H54 (cell line): Measurements from ENCODE around the gene GRIP1.
"Not testable (repeated sequence)": the region's sequence is repeated elsewhere in the genome, so short reads cannot be mapped to it uniquely, and the experiment has no call there.

Experiments used
- DNase-seq: peaks from one replicate; pipeline ENCODE4 v3.0.0; 2011; ENCODE audit warnings: low spot score, mixed read lengths; ENCODE audit not compliant: insufficient read length
- FAIRE-seq: peaks from 3 replicates; lab custom pipeline; 2011; peaks lifted over from hg19 to GRCh38; lab: Jason Lieb, UNC
- POLR2A ChIP-seq: IDR thresholded peaks from 2 replicates; pipeline ENCODE4 v1.6.1; 2011; ENCODE audit warnings: low read depth, mild to moderate bottlenecking, low read length

Gene GRIP1

DNA sequence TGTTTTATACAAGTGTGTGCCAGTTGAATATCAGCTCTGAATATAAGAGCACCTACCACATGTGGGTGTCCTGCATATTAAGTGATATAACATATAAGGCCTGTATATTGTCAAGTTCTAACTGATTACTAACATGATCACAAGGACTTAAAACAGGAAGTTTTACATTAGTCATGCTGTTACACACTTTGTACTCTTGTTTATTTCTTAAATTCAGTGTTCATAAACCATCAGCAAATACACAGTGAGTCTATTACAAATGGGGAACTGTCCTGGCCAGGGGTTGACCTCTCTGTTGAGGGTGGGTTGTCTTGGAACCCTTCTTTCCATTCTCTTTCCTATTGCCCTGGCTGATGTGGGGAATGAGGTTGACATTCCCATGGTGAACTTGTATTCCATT is 357.4 kb downstream of the GRIP1 start:
- FAIRE-seq (peak; percentile 82), DNase-seq (no peak)
- TF ChIP-seq POLR2A: no peak

DNA sequence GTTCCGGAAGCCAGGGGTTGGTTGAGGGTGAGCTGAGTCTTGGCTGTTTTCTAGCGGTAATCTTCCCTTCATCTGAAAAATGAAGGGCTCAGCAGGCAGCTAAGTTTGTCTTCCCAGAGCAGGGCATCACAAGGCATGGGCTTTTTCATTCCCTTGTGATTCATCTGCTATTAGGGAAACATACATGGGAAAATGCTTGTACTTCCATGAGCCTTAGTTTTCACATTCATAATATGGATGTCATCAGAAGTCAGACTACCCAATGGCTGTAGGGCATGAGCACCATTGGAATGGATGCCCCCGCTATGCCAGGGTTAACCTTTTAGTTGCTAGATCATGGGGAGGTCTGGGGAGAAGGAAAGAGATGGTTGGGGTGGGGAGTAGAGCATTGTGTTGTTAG is 357.9 kb downstream of the GRIP1 start:
- no peak for TF ChIP-seq POLR2A

DNA sequence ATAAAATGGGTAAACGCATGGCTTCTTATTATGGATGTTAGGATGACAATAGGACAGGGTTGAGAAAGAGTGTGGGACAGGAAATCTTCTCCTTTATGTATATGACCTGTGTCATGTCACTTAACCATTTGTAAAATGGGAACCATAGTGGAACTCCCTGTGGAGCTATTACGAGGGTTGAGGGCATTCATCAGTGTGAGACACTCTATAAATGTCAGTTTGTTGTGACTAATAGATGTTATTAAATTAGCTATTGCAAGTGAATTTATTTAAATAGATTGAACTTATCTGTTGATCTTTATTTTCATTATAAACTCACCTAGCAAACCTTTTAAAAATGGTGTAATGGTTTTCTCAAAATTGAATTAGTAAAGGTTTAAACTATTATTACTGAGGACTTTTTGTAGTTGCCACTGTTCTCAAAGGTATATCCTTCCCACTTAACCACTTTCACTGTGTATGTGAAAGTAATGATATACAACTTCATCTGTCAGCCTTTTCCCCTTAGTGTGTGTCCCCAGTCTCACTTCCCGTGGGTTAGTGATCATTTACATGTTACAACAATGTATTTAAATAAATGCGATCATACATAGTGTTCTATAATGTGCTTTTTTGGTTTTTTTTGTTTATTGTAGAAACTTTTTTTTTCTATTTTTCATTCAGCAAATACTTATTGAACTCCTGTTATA is 359.5 kb downstream of the GRIP1 start:
- FAIRE-seq: peak; percentile 38
- no peak for TF ChIP-seq POLR2A
- DNase-seq: no peak

More for the DNA sequence above, 357.9 kb downstream of the GRIP1 start:
- no peak for DNase-seq
- peak; percentile 64 for FAIRE-seq

DNA sequence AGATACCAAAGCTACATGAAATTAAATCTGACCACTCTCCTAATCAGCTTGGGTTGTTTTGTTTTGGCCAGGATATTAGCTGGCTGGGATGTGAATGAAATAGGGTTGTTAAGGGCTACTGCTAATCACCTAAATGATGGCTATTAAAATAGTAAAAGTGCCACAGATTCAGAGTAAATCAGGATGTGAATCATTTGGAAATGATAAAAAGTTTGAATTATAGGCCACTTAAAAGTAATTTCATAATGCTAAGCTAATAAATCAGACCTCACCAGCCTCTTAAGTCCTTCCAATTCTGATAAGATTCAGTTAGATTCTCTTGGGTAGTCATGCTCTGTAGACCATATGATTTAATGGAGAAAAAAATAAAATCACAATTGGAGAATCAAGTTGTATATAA is 364.6 kb downstream of the GRIP1 start:
- TF ChIP-seq POLR2A: no peak
- FAIRE-seq: no peak
- DNase-seq: no peak

DNA sequence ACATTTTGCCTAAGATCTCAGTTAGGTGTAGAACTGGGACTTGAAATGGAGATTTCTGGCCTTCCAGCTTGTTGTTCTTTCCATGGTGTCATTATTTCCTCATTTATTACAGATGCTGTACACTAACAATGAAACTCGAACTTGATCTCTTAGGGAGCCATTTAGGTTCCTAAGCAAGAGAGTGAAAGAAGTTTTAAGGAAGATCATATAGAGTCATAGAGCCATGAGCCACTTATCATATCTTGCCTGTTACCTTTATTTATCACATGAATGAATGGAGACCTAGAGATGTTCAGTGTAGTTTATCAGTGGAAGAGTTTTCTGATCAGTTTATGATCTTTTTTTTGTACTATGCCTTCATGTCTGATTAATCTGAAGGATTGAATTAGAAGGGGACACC is 366.7 kb downstream of the GRIP1 start:
- FAIRE-seq (no peak), DNase-seq (no peak)
- TF ChIP-seq POLR2A: no peak

DNA sequence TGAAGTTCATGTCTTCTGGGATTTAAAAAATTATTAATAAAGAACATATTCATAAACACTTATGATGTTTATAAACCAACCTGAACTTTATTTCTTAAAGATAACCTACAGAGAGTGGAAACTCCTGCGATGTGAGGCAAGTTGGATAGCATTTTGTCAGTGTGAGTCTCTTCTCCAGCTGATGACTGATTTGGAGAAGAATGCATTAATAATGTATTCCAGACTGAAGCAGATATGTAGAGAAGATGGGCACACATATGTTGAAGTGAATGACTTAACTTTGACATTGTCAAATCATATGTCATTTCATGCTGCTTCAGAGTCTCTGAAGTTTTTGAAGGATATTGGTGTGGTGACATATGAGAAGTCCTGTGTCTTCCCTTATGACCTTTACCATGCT is 369.3 kb downstream of the GRIP1 start:
- FAIRE-seq (no peak), DNase-seq (no peak)

DNA sequence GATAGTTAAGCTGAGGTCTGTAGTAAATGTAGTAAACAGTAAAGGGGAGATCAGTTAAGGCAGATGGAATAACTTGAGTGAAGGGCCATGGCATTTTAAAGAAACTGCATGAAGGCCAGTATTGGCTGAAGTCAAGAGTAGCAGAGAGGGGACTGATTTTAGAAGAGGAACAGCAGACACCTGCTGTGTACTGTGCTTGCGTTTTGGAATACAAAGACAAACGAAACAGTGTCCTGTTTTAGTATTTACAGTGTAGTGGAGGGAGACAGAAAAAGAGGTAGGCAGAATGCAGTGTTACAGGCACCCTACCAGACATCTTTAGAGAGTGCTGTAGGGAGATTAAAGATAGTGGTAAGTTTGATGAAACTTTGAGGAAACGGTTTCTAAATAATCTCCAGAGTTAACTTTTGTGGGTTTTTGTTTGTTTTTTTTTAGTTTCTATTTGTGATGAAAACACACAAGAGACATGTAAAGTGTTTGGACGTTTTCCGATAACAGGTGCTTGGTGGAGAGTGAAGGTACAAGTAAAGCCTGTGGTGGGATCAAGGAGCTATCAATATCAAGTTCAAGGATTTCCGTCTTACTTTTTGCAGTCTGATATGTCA is 374.5 kb downstream of the GRIP1 start:
- TF ChIP-seq POLR2A: no peak
- DNase-seq: no peak
- FAIRE-seq: no peak

More for the DNA sequence above, 369.3 kb downstream of the GRIP1 start:
- no peak for TF ChIP-seq POLR2A

DNA sequence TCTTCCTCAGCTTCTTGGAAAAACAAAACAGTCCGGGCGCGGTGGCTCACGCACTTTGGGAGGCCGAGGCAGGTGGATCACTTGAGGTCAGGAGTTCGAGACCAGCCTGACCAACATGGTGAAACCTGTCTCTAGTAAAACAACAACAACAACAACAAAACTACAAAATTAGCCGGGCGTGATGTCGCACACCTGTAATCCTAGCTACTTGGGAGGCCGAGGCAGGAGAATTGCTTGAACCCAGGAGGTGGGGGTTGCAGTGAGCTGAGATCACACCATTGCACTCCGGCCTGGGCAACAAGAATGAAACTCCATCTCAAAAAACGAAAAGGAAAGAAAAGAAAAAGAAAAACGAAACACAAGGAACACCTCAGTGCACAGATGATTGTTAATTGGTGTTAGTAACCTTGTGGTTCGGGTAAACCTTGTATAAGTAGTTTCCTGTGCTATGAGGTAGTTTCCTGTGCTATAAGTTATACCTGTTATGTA is 375.5 kb downstream of the GRIP1 start:
- DNase-seq, FAIRE-seq: not testable (repeated sequence)

DNA sequence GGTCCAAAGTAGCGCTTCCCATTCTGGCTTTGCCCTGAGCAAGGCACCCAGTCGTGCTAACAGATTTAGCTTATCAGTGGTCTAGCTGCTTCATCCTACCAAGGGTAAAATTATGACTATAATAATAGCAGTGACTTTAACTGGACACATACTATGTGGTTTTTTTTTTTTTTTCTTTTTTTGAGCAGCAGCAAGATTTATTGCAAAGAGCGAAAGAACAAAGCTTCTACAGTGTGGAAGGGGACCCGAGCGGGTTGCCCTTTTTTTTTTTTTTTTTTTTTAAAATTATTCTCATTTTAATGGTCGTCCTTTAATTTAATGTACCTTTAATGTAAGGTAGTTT is 376.1 kb downstream of the GRIP1 start:
- DNase-seq: no peak
- TF ChIP-seq POLR2A: no peak
- FAIRE-seq: no peak

DNA sequence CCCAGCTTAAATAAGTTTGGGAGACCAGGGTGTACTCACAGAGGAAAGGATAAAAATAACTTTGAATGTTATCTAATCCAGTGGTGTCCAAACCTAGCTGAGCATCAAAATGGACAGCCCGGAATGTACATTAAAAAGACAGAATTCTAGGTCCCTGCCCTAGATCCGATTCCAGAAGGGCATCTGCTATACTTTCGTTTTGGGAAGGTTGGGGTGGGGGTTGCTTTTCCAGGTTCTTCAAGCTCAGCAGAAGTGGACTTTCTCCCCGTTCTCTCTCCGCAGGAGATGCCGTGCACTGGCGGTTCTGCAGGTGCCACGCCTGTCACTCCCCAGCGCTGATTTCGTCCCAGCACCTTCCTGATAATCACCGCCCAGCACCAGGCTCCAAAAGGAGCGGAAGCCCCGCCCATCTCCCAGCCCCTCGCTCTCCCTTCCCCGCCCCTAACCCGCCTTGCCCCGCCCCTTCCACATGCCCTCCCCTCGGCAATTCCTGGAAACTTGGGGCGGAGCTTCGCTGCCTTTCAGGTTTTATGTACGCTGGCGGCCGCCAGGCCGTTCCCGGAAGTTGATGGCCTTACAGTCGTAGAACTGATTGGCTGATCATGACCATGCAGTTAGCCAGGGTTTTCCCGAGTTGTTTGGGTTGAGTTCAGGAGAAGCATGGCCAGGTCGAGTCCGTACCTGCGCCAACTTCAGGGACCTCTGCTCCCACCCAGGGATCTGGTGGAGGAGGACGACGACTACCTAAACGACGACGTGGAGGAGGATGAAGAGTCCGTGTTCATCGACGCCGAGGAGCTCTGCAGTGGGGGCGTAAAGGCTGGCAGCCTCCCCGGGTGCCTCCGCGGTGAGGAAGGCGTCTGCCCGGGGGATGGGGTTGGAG is 376.7 kb downstream of the GRIP1 start, which contains the start of gene HELB:
Gene HELB (plus strand): TSS at position 550 of the 883 bp plus-strand sequence. CDS start 111 bp downstream, at position 661.
- FAIRE-seq: peak; percentile 98
- peak; percentile 57 for TF ChIP-seq POLR2A

DNA sequence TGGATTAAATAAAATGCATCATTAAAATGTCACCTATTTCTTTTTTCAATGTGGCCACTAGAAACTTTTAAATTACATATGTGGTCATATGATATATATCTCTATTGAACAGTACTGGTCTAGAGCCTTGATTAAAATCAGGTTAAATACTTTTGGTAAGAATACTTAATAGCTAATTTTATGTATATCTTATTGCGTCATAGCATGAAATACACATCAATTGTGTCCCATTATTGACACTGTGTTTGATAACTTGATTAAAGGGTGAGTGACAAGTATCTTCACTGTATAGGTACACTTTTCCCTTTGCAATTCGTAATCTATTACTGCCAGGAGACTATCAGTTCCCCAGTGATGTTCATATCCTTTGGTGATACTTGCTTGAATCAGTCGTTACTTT is 381.0 kb downstream of the GRIP1 start:
- FAIRE-seq (no peak), DNase-seq (no peak)
- no peak for TF ChIP-seq POLR2A

More for the DNA sequence above, 376.7 kb downstream of the GRIP1 start, which contains the start of gene HELB:
- peak; percentile 86 for DNase-seq
